ENCODE results near the gene ARHGAP45.

- no peak for TF ChIP-seq CTCF (IDR thresholded peaks at IDR 0.05 in 4 of 5, conservative IDR thresholded peaks at IDR 0.05 in 1 of 5)
- no peak for TF ChIP-seq POLR2A (IDR thresholded peaks at IDR 0.05)
Observed at GRCh38 chr19:1057176-1057855, 9.7 kb upstream of the ARHGAP45 start.

All from gastrocnemius medialis (tissue), 4 donors.